Panc1 (cell line): Measurements from ENCODE around the gene DKK3.

Experiments used
- CTCF ChIP-seq: fragments of 450-650 bp; IDR thresholded peaks from 2 replicates; pipeline ENCODE4 v1.5.1; 2017; ENCODE audit warnings: mild to moderate bottlenecking
- POLR2AphosphoS5 ChIP-seq: IDR thresholded peaks from 2 replicates; pipeline ENCODE4 v1.6.1; 2012; ENCODE audit warnings: mild to moderate bottlenecking, low read depth, low read length, moderate library complexity
- REST ChIP-seq, 2 experiments: IDR thresholded peaks; 2 replicates each; pipeline ENCODE4 v1.6.1; 2011 to 2012; ENCODE audit warnings: low read depth in 2 of 2, control low read depth in 1 of 2, low read length in 1 of 2, mild to moderate bottlenecking in 1 of 2, moderate library complexity in 1 of 2; ENCODE audit not compliant: insufficient read depth in 1 of 2
- SIN3A ChIP-seq: IDR thresholded peaks from 2 replicates; pipeline ENCODE4 v1.6.1; 2012; ENCODE audit warnings: low read depth, mild to moderate bottlenecking, low read length, moderate library complexity, borderline replicate concordance; ENCODE audit not compliant: insufficient read depth

GRCh38 chr11:12045914-12046635 lies 37.6 kb upstream of the DKK3 start:
- no peak for TF ChIP-seq CTCF
- no peak for TF ChIP-seq REST (IDR thresholded peaks at IDR 0.05; ENCODE audit: insufficient read depth in 1 of 2, low read depth in 2 of 2, low read length in 1 of 2)
- TF ChIP-seq SIN3A: no peak
- TF ChIP-seq POLR2AphosphoS5: no peak
